GM20000 (cell line): Measurements from ENCODE around the gene SMARCC2.
A peak's percentile ranks its signal among the peaks of the same experiment; 100 is the strongest.

ENCODE experiments used
- DNase-seq: peaks from one replicate; pipeline ENCODE4 v3.0.0; 2012; ENCODE audit warnings: low spot score
- TF ChIP-seq, protein P1 (sequence below): IDR thresholded peaks from 2 replicates; pipeline ENCODE4 v1.5.1; 2012; ENCODE audit warnings: mild to moderate bottlenecking, control low read depth; ENCODE audit errors: extremely low read depth, missing control alignments

Gene SMARCC2

DNA sequence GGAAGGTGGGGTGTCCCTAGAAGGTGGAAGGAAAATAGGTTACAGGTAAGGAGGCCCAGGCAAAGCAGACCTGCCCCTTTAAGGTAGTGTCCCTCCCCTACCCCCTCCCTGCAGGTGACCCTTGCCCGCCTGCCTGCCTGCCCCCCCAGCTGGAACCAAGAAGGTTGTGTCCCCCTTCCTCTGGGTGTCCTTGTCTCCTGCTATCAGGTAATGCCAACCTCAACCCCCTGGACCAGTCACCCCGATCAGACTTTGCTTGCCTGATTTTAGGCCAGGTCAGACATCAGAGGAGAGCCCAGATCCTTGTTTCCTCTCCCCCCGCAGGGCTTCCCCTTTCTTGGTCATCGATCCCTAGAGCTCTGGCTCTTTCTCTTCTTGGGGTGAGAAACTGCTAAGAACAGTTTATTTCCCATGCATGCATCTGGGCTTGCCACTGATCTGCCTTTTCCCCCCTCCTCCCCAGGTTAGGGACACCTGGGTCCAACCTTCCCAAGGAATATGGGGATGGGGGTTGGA lies 40.7 kb upstream of the SMARCC2 start, which contains the start of gene SLC39A5:
TSS of gene SLC39A5 (plus strand) at position 136 of the 516 bp plus-strand sequence. CDS start 1,224 bp downstream, outside the sequence.
- TF ChIP-seq, protein P1, sequence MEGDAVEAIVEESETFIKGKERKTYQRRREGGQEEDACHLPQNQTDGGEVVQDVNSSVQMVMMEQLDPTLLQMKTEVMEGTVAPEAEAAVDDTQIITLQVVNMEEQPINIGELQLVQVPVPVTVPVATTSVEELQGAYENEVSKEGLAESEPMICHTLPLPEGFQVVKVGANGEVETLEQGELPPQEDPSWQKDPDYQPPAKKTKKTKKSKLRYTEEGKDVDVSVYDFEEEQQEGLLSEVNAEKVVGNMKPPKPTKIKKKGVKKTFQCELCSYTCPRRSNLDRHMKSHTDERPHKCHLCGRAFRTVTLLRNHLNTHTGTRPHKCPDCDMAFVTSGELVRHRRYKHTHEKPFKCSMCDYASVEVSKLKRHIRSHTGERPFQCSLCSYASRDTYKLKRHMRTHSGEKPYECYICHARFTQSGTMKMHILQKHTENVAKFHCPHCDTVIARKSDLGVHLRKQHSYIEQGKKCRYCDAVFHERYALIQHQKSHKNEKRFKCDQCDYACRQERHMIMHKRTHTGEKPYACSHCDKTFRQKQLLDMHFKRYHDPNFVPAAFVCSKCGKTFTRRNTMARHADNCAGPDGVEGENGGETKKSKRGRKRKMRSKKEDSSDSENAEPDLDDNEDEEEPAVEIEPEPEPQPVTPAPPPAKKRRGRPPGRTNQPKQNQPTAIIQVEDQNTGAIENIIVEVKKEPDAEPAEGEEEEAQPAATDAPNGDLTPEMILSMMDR = no peak
- DNase-seq = no peak

DNA sequence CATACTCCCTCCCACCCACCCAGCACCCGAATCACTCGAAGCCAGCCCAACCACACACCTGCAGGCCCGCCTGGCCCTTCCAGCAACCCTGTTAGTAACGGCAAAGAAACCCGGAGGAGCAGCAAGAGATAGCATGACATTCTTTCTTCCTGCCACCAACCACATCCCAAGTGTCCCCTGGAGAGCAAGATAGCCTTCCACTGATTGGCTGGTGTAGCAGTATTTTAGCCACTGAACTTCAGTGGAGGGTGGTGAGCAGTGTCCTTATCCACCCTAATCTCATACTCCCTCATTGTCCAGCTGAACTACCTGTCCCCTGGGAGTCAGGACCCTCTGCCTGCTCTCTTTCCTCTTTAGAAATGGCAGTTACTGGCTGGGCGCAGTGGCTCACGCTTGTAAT lies 39.8 kb upstream of the SMARCC2 start:
- DNase-seq = no peak
- TF ChIP-seq, protein P1 = no peak

- peak; percentile 15 for DNase-seq
- TF ChIP-seq, protein P1 = no peak
These were observed 35.7 kb upstream of the SMARCC2 start for GRCh38 chr12:56224954-56225353.

GRCh38 chr12:56224102-56224701 lies 34.9 kb upstream of the SMARCC2 start, which contains the start of gene NABP2:
NABP2 (plus strand) TSS chr12:56224342; CDS start chr12:56224857, 515 bp downstream.
- TF ChIP-seq, protein P1 = peak; percentile 74
- peak; percentile 98 for DNase-seq

DNA sequence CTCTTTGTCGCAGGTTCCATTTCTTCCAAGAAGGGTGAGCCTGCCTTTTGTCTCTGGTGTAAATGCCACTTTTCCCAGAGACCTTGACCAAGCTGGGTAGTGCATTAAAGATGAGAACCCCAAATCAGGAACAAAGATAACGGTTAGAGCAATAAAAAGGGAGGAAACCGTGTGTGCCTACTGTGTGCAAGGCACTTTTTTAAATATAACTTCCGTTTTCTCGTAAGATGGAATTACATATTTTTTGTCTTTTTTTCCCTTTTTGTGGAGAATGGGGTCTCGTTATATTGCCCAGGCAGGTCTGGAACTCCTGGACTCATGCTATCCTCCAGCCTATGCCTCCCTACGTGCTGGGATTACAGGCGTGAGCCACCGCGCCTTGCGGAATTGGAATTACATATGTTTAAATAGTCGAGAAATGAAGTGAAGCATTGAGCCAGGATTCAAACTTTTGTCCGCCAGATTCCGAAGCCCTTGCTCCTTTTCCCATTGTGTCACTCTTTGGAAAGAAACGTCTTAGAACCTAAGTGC lies 34.4 kb upstream of the SMARCC2 start:
- DNase-seq = no peak
- TF ChIP-seq, protein P1 = no peak

DNA sequence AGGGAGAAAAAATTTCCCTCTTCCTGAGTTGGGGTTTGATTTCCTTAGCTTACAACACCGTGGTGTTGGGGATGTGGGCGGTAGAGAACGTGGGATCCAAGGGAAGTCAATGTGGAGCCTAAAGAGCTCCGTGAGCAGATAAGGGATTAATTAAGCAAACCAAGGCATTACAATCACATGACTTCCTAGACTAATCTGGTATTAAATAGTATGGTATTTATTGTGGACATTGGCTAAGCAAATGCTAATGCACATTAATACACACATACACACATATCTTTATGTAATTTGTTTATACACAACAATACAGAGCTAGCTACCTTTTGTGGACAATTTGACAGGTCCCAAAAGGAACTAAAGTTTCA lies 33.2 kb upstream of the SMARCC2 start:
- DNase-seq = no peak
- TF ChIP-seq, protein P1 = no peak

- peak; percentile 96 for DNase-seq
- TF ChIP-seq, protein P1 = no peak
These were observed 32.7 kb upstream of the SMARCC2 start, which contains the start of gene RNF41 for GRCh38 chr12:56221757-56222530. RNF41 (minus strand) TSS chr12:56221922; CDS start chr12:56214047, 7,875 bp downstream.
